ENCODE results near the gene LCMT2. TPM values are rescaled to one million over a fixed set of nuclear protein-coding genes. Genes with fewer than 3 reads are reported as not detected.

The LCMT2 gene, protein sequence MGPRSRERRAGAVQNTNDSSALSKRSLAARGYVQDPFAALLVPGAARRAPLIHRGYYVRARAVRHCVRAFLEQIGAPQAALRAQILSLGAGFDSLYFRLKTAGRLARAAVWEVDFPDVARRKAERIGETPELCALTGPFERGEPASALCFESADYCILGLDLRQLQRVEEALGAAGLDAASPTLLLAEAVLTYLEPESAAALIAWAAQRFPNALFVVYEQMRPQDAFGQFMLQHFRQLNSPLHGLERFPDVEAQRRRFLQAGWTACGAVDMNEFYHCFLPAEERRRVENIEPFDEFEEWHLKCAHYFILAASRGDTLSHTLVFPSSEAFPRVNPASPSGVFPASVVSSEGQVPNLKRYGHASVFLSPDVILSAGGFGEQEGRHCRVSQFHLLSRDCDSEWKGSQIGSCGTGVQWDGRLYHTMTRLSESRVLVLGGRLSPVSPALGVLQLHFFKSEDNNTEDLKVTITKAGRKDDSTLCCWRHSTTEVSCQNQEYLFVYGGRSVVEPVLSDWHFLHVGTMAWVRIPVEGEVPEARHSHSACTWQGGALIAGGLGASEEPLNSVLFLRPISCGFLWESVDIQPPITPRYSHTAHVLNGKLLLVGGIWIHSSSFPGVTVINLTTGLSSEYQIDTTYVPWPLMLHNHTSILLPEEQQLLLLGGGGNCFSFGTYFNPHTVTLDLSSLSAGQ
- 10 to 100 TPM in 2 of 4 donors, 1 to 10 TPM in 2; 4.0 to 14.4 (median 9.8) TPM for total RNA-seq

DNA sequence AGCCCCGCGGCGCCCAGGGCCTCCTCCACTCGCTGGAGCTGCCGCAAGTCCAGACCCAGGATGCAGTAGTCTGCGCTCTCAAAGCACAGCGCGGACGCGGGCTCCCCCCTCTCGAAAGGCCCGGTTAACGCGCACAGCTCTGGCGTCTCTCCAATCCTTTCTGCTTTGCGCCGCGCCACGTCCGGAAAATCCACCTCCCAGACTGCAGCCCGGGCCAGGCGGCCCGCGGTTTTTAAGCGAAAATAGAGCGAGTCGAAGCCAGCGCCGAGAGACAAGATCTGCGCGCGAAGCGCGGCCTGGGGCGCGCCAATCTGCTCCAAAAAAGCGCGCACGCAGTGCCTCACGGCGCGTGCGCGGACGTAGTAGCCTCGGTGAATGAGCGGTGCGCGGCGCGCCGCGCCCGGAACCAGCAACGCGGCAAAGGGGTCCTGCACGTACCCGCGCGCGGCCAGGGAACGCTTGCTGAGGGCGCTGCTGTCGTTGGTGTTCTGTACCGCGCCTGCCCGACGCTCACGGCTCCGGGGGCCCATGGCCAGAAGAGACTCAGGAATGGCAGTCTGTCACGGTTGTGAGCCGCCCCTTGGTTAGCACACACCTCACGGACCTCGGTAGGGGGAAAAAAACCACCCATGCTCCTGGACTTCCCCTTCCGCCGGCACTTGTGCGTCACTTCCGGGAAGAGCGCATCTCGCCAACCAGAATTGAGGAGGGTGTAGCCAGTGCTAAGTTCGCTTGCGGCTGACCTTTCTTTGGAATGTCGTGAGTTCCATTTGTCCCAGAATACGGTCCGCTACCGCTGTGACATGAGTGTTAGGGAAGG is at the start of gene LCMT2:
Gene LCMT2 (minus strand): TSS at position 614 of the 820 bp plus-strand sequence. CDS start 84 bp downstream, at position 530.
- 1% methylated on average over 26 to 40 of the region's 86 CpGs for WGBS, 2 donors

DNA sequence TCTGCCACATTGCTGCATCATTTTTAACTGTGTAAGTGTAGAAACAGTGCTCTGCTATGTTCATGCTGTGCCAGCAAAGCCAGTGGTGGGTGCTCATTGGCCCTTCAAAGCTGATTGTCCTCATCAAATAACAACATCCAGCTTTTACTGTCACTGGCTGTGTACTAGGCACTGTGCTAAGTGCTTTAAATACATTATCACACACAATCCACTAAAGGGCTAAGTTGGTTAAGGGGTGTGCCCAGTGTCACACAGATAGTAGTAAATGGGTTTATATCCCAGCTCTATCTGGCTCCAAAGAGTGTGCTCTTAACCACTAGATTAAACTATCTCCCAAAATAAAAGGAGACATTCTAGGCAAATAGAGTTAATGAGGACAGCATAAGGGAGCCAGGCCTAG is 48.2 kb upstream of the LCMT2 start:
- Histone ChIP-seq H3K9me3 (no peaks in the 10 kb centered on the region), H3K36me3 (peaks cover 0 to 60% (median 8%) of the 10 kb centered on the region in 3 donors), H3K4me3 (no peak overlapping the region), H3K27me3 (no peaks in the 10 kb centered on the region), H3K27ac (no peak overlapping the region), H3K4me1 (no peaks in the 10 kb centered on the region)
- no peak for DNase-seq (ENCODE audit: low spot score in 2 of 2)
- TF ChIP-seq EP300 (IDR thresholded peaks at IDR 0.05) = no peak

More for the DNA sequence above, at the start of gene LCMT2:
- H3K27ac ChIP-seq = peak within 1 kb of the TSS; percentile 83 to 97 (median 94)
- peak; percentile 81 to 90 for DNase-seq (ENCODE audit: low spot score in 2 of 2)
- H3K9me3 ChIP-seq = no peaks in the 10 kb centered on the region
- H3K27me3 ChIP-seq = no peaks in the 10 kb centered on the region
- peak within 1 kb of the TSS; percentile 76 to 95 (median 77) for H3K4me3 ChIP-seq
- TF ChIP-seq, protein P1, sequence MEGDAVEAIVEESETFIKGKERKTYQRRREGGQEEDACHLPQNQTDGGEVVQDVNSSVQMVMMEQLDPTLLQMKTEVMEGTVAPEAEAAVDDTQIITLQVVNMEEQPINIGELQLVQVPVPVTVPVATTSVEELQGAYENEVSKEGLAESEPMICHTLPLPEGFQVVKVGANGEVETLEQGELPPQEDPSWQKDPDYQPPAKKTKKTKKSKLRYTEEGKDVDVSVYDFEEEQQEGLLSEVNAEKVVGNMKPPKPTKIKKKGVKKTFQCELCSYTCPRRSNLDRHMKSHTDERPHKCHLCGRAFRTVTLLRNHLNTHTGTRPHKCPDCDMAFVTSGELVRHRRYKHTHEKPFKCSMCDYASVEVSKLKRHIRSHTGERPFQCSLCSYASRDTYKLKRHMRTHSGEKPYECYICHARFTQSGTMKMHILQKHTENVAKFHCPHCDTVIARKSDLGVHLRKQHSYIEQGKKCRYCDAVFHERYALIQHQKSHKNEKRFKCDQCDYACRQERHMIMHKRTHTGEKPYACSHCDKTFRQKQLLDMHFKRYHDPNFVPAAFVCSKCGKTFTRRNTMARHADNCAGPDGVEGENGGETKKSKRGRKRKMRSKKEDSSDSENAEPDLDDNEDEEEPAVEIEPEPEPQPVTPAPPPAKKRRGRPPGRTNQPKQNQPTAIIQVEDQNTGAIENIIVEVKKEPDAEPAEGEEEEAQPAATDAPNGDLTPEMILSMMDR (IDR thresholded peaks at IDR 0.05) = peak in 2 of 5 experiments; percentile 17 to 36
- TF ChIP-seq POLR2A (IDR thresholded peaks at IDR 0.05) (peak; percentile 36 to 79), EP300 (IDR thresholded peaks at IDR 0.05) (peak; percentile 62 to 80)
- H3K4me1 ChIP-seq = peaks cover 0 to 36% (median 21%) of the 10 kb centered on the region in 4 donors
- H3K36me3 ChIP-seq = peaks cover 0 to 14% (median 0%) of the 10 kb centered on the region in 3 donors

DNA sequence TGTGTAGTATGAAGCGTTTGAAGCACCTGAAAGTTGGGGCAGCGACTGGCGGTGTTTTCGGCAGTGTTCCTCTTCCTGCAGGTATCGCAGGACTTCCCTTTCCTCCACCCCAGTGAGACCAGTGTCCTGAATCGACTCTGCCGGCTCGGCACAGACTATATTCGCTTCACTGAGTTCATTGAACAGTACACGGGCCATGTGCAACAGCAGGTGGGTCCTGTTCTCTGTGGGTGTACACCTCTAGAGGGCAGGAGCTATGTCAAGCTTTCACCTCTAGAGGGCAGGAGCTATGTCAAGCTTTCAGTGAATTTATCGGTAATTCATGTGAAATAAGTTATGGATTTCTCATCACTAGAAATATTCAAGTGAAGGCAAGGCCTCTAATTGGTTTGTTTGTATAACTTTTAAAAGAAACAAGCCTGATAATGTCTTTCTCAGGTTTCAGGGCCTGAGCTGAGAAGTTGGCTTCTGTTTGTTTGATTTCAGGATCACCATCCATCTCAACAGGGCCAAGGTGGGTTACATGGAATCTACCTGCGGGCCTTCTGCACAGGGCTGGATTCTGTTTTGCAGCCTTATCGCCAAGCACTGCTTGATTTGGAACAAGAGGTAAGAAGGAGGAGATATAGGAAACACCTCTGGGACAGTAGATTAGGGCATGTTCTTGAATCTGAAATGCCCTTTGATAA is 45.8 kb upstream of the LCMT2 start:
- no peak for DNase-seq (ENCODE audit: low spot score in 2 of 2)
- no peak overlapping the region for H3K4me3 ChIP-seq
- WGBS, 2 donors = 73 to 82% methylated on average over 13 of the region's 13 CpGs

DNA sequence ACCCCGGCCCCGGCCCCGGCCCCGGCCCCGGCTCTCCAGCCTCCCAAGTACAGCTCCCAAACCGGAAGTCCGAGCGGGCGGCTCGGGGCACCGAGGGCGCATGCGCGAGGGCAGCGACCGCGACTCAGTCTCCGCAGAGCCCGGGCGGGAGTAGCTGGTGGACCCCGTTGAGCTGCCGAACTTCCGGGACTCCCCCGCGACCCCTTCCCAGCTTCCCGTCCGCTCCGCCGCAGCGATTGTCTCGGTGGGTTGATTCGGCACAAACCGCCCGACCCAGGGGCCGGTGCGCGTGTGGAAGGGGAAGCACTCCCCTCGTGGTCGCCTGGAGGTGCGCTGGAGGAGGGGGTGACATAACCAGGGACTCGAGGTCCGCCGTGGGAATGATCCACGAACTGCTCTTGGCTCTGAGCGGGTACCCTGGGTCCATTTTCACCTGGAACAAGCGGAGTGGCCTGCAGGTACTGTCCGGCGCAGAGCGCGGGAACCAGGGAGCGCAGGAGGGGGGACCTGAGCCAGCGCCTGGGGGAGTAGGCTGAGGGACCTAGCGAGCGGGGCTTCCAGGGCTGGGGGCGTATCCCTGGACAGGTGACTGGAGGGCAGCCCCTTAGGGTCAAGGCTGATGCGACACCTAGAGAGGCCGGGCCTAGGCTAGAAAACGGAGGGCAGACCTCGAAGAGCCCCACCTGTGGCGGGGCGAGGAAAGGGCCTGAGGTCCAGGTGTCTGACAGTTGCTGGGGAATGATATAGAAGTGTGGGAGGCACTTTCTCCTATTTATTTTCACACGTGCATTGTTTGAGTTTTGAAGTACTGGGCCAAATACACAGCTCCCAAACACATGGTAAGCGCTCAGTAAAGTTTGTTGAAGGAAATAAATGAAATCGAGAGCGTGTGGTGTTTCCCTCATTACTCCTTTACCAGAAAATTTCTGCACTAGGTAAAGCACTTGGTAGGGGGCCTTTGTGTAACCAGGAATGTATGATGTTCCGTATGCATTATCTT is 40.9 kb upstream of the LCMT2 start, which contains the start of the genes TUBGCP4 and ZSCAN29:
Gene TUBGCP4 (plus strand): TSS at position 127 of the 1,000 bp plus-strand sequence. CDS start 254 bp downstream, at position 381.
Gene ZSCAN29 (minus strand): TSS at position 69 of the 1,000 bp plus-strand sequence. CDS start 1,130 bp downstream, outside the sequence.
- peak; percentile 29 to 50 for DNase-seq (ENCODE audit: low spot score in 2 of 2)
- H3K36me3 ChIP-seq = peaks cover 0 to 22% (median 2%) of the 10 kb centered on the region in 3 donors
- H3K4me1 ChIP-seq = peaks cover 0 to 38% (median 17%) of the 10 kb centered on the region in 4 donors
- 5% methylated on average over 18 to 25 of the region's 66 CpGs for WGBS, 2 donors
- H3K9me3 ChIP-seq = peaks cover 0 to 4% (median 0%) of the 10 kb centered on the region in 4 donors
- peak within 1 kb of the TSS; percentile 73 to 98 (median 91) for H3K4me3 ChIP-seq
- H3K27me3 ChIP-seq = no peaks in the 10 kb centered on the region
- TF ChIP-seq POLR2A (IDR thresholded peaks at IDR 0.05) (no peak), EP300 (IDR thresholded peaks at IDR 0.05) (peak in 1 of 2 donors; percentile 49)
- TF ChIP-seq, protein P1 (IDR thresholded peaks at IDR 0.05) = peak in 4 of 5 experiments; percentile 9 to 30 (median 25)
- peak within 1 kb of the TSS; percentile 11 to 81 (median 79) for H3K27ac ChIP-seq

More for the DNA sequence above, 45.8 kb upstream of the LCMT2 start:
- TF ChIP-seq, protein P1 (IDR thresholded peaks at IDR 0.05) = peak in 4 of 5 experiments; percentile 42 to 61 (median 52)
- TF ChIP-seq EP300 (IDR thresholded peaks at IDR 0.05) = no peak
- TF ChIP-seq POLR2A (IDR thresholded peaks at IDR 0.05) = no peak
- Histone ChIP-seq H3K27me3 (no peaks in the 10 kb centered on the region), H3K27ac (no peak overlapping the region), H3K36me3 (peaks cover 0 to 38% (median 0%) of the 10 kb centered on the region in 3 donors), H3K9me3 (no peaks in the 10 kb centered on the region), H3K4me1 (peaks cover 0 to 17% (median 9%) of the 10 kb centered on the region in 4 donors)

Data from tibial nerve (tissue), 4 donors.